HFF-Myc (cell line): ENCODE measurements around the gene SSC4D.

Source experiments
- DNase-seq: peaks from one replicate; pipeline ENCODE4 v3.0.0-alpha.2; 2011; ENCODE audit warnings: low read depth; ENCODE audit errors: extremely low read depth
- H3K4me3 ChIP-seq: replicated peaks from 2 replicates; pipeline ENCODE4 v1.5.1; 2011; ENCODE audit warnings: low read depth, mild to moderate bottlenecking, control low read depth, low read length
- TF ChIP-seq, protein P1 (sequence below): IDR thresholded peaks from 2 replicates; pipeline ENCODE4 v1.5.1; 2012; ENCODE audit warnings: mild to moderate bottlenecking, low read depth, low read length, control low read depth; ENCODE audit errors: missing control alignments

Gene SSC4D

DNA sequence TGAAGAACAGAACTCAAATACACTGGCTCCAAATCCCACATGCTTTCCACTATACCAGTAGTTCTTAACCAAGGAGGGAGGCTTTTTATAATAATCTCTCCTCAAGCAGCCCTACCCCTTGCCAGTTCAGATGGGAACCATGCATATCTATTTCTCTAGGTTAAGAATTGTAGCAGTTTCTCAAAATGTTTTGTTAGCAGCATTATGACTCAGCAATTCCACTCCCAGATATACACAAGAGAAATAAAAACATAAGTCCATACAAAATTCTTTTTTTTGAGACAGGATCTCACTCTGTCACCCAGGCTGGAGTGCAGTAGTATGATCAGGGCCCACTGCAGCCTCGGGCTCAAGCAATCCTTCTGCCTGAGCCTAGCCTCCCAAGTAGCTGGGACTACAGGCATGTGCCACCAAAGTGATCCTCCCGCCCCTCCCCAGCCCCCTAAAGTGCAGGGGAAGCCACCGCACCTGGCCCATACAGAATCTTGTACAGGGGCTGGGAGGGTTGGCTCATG lies 68.8 kb downstream of the SSC4D start:
- H3K4me3 ChIP-seq: no peak overlapping the region
- no peak for DNase-seq
- TF ChIP-seq, protein P1, sequence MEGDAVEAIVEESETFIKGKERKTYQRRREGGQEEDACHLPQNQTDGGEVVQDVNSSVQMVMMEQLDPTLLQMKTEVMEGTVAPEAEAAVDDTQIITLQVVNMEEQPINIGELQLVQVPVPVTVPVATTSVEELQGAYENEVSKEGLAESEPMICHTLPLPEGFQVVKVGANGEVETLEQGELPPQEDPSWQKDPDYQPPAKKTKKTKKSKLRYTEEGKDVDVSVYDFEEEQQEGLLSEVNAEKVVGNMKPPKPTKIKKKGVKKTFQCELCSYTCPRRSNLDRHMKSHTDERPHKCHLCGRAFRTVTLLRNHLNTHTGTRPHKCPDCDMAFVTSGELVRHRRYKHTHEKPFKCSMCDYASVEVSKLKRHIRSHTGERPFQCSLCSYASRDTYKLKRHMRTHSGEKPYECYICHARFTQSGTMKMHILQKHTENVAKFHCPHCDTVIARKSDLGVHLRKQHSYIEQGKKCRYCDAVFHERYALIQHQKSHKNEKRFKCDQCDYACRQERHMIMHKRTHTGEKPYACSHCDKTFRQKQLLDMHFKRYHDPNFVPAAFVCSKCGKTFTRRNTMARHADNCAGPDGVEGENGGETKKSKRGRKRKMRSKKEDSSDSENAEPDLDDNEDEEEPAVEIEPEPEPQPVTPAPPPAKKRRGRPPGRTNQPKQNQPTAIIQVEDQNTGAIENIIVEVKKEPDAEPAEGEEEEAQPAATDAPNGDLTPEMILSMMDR: no peak
